OCI-LY1 (cell line): ENCODE results near the gene FLT3LG.
A peak's percentile ranks its signal among the peaks of the same experiment; 100 is the strongest.

Experiments
- H2AFZ ChIP-seq: fragments of 200-600 bp; sonication (generic), shearing (Covaris generic); 2 replicates; pipeline ENCODE4 v1.6.0; 2014; ENCODE audit warnings: antibody characterized with exemption, mild to moderate bottlenecking, low read length
- H3F3A ChIP-seq: fragments of 200-600 bp; sonication (generic), shearing (Covaris generic); 2 replicates; pipeline ENCODE4 v1.6.0; 2014; ENCODE audit warnings: mild to moderate bottlenecking, antibody characterized with exemption, low read length, moderate library complexity; ENCODE audit not compliant: insufficient read depth
- H3K27ac ChIP-seq: fragments of 200-600 bp; sonication (generic); 2 replicates; pipeline ENCODE4 v1.5.1; 2014; ENCODE audit warnings: low read length, mixed run types, mild to moderate bottlenecking, low read depth; ENCODE audit not compliant: poor library complexity, severe bottlenecking
- H3K27me3 ChIP-seq: fragments of 200-600 bp; sonication (generic); 2 replicates; pipeline ENCODE4 v1.6.0; 2014; ENCODE audit warnings: antibody characterized with exemption, mild to moderate bottlenecking, low read length, moderate library complexity; ENCODE audit not compliant: insufficient read depth
- H3K36me3 ChIP-seq: fragments of 200-600 bp; sonication (generic); 2 replicates; pipeline ENCODE4 v1.6.1; 2014; ENCODE audit warnings: mild to moderate bottlenecking, antibody characterized with exemption, low read length, moderate library complexity, mixed read lengths; ENCODE audit not compliant: insufficient read depth
- H3K4me1 ChIP-seq: fragments of 200-600 bp; sonication (generic); 2 replicates; pipeline ENCODE4 v1.5.1; 2014; ENCODE audit warnings: mild to moderate bottlenecking, low read length, moderate library complexity; ENCODE audit not compliant: insufficient read depth, severe bottlenecking
- H3K4me2 ChIP-seq: fragments of 200-600 bp; sonication (generic), shearing (Covaris generic); 2 replicates; pipeline ENCODE4 v1.6.1; 2014; ENCODE audit warnings: low read length
- H3K4me3 ChIP-seq: fragments of 200-600 bp; sonication (generic); 2 replicates; pipeline ENCODE4 v1.5.1; 2014; ENCODE audit warnings: low read length, low read depth, mild to moderate bottlenecking, mixed read lengths; ENCODE audit not compliant: poor library complexity, severe bottlenecking
- H3K79me2 ChIP-seq: fragments of 200-600 bp; shearing (Covaris generic); 2 replicates; pipeline ENCODE4 v1.6.1; 2016; ENCODE audit warnings: mixed run types, low read length, mixed read lengths; ENCODE audit not compliant: insufficient read depth
- H3K9ac ChIP-seq: fragments of 200-600 bp; sonication (generic), shearing (Covaris generic); 2 replicates; pipeline ENCODE4 v1.6.1; 2014; ENCODE audit warnings: mild to moderate bottlenecking, low read length, mixed read lengths
- H3K9me2 ChIP-seq: fragments of 200-600 bp; sonication (generic), shearing (Covaris generic); 2 replicates; pipeline ENCODE4 v1.6.1; 2014; ENCODE audit warnings: low read depth, mild to moderate bottlenecking, low read length, mixed read lengths
- H3K9me3 ChIP-seq: fragments of 200-600 bp; shearing (Covaris generic); 2 replicates; pipeline ENCODE4 v1.6.1; 2014; ENCODE audit warnings: low read length, mixed read lengths
- H4K20me1 ChIP-seq: fragments of 200-600 bp; sonication (generic), shearing (Covaris generic); 2 replicates; pipeline ENCODE4 v1.6.0; 2016; ENCODE audit warnings: mild to moderate bottlenecking, low read length; ENCODE audit not compliant: insufficient read depth
- CTCF ChIP-seq: fragments of 200-600 bp; sonication (generic), shearing (Covaris generic); IDR thresholded peaks from 2 replicates; pipeline ENCODE4 v1.5.1; 2017; ENCODE audit warnings: mild to moderate bottlenecking, antibody characterized with exemption, low read length, moderate library complexity, mixed read lengths
- EZH2 ChIP-seq: fragments of 200-600 bp; sonication (generic), shearing (Covaris generic); IDR thresholded peaks from 2 replicates; pipeline ENCODE4 v1.8.0; 2017; ENCODE audit warnings: borderline replicate concordance, mixed run types, mild to moderate bottlenecking, antibody characterized with exemption, low read length, moderate library complexity, mixed read lengths

FLT3LG gene

GRCh38 chr19:49513746-49514118, 39.7 kb downstream of the FLT3LG start:
- peak overlapping the region; percentile 68 for H3K4me3 ChIP-seq
- H2AFZ ChIP-seq: no peak overlapping the region
- H3K79me2 ChIP-seq: no peaks in the 10 kb centered on the region
- H3K9me3 ChIP-seq: no peaks in the 10 kb centered on the region
- no peaks in the 10 kb centered on the region for H3K9me2 ChIP-seq
- H3K4me2 ChIP-seq: peak overlapping the region; percentile 77
- H3K4me1 ChIP-seq: peaks cover 12% of the 10 kb centered on the region
- H3K27me3 ChIP-seq: no peaks in the 10 kb centered on the region; the same call in 1 of the 2 replicates
- H4K20me1 ChIP-seq: no peaks in the 10 kb centered on the region
- H3K9ac ChIP-seq: peak overlapping the region; percentile 70
- H3K27ac ChIP-seq: no peak overlapping the region
- no peaks in the 10 kb centered on the region for H3K36me3 ChIP-seq
- no peaks in the 10 kb centered on the region for H3F3A ChIP-seq
- TF ChIP-seq EZH2 (no peak), CTCF (no peak)

- no peak overlapping the region; the same call in 1 of the 2 replicates for H3K9ac ChIP-seq
- TF ChIP-seq EZH2 (no peak), CTCF (no peak)
- peak overlapping the region; percentile 77 for H3K4me2 ChIP-seq
- H3K27me3 ChIP-seq: no peaks in the 10 kb centered on the region; the same call in 1 of the 2 replicates
- no peak overlapping the region for H3K27ac ChIP-seq
- peaks cover 12% of the 10 kb centered on the region for H3K4me1 ChIP-seq
- H3K9me3 ChIP-seq: no peaks in the 10 kb centered on the region
- no peaks in the 10 kb centered on the region for H3K79me2 ChIP-seq
- no peaks in the 10 kb centered on the region for H3K9me2 ChIP-seq
- no peaks in the 10 kb centered on the region for H3F3A ChIP-seq
- no peak overlapping the region for H2AFZ ChIP-seq
- no peaks in the 10 kb centered on the region for H3K36me3 ChIP-seq
- no peaks in the 10 kb centered on the region for H4K20me1 ChIP-seq
- H3K4me3 ChIP-seq: no peak overlapping the region
Measured at GRCh38 chr19:49514151-49514550, 40.1 kb downstream of the FLT3LG start.

GRCh38 chr19:49515767-49516166, 41.8 kb downstream of the FLT3LG start:
- H3K9me3 ChIP-seq: no peaks in the 10 kb centered on the region
- H3K9me2 ChIP-seq: no peaks in the 10 kb centered on the region
- TF ChIP-seq CTCF (no peak), EZH2 (no peak)
- no peaks in the 10 kb centered on the region for H3K79me2 ChIP-seq
- no peak overlapping the region for H3K9ac ChIP-seq
- H4K20me1 ChIP-seq: no peaks in the 10 kb centered on the region
- H3F3A ChIP-seq: no peaks in the 10 kb centered on the region
- no peaks in the 10 kb centered on the region; the same call in 1 of the 2 replicates for H3K27me3 ChIP-seq
- no peak overlapping the region for H3K4me2 ChIP-seq
- H3K4me1 ChIP-seq: peaks cover 12% of the 10 kb centered on the region
- H3K36me3 ChIP-seq: no peaks in the 10 kb centered on the region
- H3K4me3 ChIP-seq: no peak overlapping the region
- H2AFZ ChIP-seq: no peak overlapping the region
- H3K27ac ChIP-seq: no peak overlapping the region
